Fibroblast of the aortic adventitia (primary cell): ENCODE measurements around the gene DCP1B. TPM values are rescaled to one million over a fixed set of nuclear protein-coding genes. Genes with fewer than 3 reads are reported as not detected.

ENCODE experiments used
- DNase-seq: peaks from one replicate; pipeline ENCODE4 v3.0.0-alpha.2; 2010; ENCODE audit warnings: low read depth
- H3K4me3 ChIP-seq: 2 replicates; pipeline ENCODE4 v1.5.1; 2011; ENCODE audit warnings: low read depth, mild to moderate bottlenecking, control low read depth, low read length, moderate library complexity
- total RNA-seq: library from RNA; depleted of rRNA; stranded (reverse); fragments of >200 nt; gene quantifications from 2 replicates; pipeline ENCODE4 v1.2.3, GENCODE V29; 2012; ENCODE audit warnings: low replicate concordance
- TF ChIP-seq, protein P1 (sequence below): IDR thresholded peaks from 2 replicates; pipeline ENCODE4 v1.5.1; 2011; ENCODE audit warnings: mild to moderate bottlenecking, low read length, control low read depth, inconsistent platforms; ENCODE audit not compliant: insufficient read depth

DCP1B gene
- total RNA-seq, 1 donor: 23.5 TPM

DNA sequence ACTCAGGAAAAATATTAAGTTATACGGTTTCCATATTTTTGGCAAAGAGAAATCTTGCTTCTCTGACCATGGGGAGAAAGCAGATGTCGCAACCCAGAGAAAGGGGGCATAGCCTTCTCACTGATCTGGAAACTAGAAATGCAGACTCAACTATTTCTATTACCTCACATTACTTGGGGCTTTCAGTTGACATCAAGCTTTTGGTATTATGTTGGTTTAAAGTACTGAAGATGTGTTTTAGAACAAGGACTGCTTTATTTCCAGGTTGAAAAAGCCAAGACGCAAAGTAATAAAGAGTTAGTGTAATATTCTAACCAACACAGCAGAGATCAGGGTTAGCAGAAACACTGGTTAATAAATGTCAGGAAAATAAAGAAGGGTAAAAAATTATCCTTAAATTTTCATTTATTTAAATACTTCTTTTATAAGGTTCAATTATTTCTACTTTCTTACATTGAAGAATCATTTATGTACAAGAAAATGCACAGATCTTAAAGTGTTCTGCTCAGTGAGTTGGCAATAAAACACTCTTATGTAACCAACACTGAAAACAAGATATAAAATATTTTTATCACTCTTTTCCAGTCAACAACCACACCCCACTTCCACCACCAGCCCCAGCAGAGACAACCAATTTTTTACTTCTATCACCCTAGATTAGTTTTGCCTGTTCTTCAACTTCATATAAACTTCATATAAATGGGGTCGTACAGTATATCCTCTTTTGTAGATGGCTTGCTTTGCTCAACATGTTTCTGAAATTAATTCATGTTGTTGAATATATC, 26.0 kb downstream of the DCP1B start:
- no peak overlapping the region for H3K4me3 ChIP-seq
- peak; percentile 53 for DNase-seq
- TF ChIP-seq, protein P1, sequence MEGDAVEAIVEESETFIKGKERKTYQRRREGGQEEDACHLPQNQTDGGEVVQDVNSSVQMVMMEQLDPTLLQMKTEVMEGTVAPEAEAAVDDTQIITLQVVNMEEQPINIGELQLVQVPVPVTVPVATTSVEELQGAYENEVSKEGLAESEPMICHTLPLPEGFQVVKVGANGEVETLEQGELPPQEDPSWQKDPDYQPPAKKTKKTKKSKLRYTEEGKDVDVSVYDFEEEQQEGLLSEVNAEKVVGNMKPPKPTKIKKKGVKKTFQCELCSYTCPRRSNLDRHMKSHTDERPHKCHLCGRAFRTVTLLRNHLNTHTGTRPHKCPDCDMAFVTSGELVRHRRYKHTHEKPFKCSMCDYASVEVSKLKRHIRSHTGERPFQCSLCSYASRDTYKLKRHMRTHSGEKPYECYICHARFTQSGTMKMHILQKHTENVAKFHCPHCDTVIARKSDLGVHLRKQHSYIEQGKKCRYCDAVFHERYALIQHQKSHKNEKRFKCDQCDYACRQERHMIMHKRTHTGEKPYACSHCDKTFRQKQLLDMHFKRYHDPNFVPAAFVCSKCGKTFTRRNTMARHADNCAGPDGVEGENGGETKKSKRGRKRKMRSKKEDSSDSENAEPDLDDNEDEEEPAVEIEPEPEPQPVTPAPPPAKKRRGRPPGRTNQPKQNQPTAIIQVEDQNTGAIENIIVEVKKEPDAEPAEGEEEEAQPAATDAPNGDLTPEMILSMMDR: no peak

DNA sequence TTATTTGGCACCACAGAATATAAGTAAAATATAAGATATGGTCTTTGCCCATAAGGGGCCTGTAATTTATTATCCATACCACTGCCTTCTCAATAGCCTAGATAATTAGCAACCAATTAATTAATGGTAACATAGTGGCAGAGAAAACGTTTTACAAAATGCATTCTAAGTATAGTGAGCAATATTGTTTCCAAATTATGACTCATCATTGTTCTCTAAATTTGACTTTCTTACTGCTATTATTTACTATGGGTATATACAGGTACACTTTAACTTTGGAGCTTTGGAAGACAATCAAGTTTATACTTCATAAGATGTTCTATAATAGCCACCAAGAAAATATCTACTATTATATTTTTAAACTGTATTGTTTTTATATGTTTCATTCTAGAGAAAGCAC, 26.7 kb downstream of the DCP1B start:
- TF ChIP-seq, protein P1: no peak
- H3K4me3 ChIP-seq: no peak overlapping the region
- DNase-seq: no peak

DNA sequence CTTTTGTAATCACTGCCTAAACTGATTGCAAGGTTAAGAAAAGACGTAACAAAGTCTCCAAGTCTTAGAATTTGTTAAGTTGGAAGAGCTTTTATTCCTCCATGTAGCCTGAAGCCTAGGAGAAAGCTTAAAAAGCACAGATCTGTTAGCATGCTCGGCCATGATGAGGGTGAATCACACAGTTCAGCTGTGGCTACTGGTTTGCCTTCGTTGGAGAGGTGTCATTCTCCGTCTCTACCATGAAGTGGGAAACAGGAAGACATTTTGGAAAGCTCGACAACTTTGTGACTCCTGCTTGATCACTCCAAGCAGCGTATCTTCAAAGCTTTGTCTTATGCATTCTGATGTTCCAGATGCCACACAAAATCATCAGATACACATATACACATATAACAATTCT, 27.1 kb downstream of the DCP1B start:
- DNase-seq: no peak
- H3K4me3 ChIP-seq: no peak overlapping the region
- TF ChIP-seq, protein P1: no peak

DNA sequence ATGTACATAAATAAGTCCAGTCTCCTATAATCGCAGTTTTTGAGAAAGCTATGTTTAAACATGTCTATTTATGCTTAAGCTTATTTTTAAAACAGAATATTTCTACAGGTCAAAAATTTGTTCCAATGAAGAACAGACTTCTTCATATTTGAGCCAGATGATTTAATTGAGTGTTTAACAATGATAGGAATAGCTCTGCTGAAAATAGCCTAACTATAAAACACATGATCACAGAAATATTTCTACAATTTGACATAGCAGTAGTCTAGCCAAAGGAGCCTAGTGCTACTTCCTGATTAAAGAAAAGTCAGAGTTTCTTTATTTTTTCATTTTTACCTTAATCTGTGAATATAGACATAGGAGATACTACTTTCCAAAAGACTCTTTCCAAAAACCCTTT, 29.4 kb downstream of the DCP1B start:
- no peak overlapping the region for H3K4me3 ChIP-seq
- peak; percentile 23 for DNase-seq
- TF ChIP-seq, protein P1: no peak

DNA sequence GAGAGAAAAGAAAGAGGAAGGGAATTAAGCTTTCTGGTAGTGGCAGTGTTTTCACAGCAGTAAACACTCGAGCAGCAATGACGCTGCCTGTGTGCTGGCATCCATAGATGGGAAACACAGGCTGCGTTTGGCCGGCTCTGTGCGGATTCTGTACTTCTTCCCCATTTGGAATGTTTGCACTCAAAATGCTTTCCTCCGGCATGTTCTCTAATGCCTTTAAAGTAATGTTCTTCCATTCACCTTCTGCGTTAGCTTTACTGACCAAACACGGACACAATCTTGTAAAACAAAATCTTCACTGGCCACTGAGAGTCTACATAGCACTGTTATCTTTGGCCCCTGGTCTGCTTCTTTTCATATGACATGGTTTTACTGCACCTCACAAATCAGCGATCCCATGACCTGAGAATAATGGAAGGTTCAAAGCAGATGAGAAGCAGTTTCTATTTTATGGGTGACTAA, 31.4 kb downstream of the DCP1B start:
- peak; percentile 70 for DNase-seq
- TF ChIP-seq, protein P1: no peak
- peak overlapping the region; percentile 43 for H3K4me3 ChIP-seq

DNA sequence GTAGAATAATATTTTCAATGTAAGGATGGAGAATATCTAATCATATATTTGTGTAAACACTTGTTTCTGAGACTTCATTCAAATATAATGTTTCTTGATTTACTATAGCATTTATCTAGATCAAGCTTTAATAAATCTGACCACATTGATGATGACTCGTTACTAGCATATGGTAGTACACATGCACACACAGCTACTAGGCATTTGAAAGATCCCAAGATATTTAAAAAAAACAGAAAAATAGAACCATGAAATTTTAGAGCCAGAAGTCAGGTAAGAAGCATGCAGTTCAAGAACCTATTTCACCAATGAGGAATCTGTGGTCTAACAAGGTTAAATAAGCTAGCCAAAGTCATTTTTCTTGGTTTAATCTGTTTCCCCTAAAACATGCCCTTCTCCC, 32.0 kb downstream of the DCP1B start:
- no peak overlapping the region for H3K4me3 ChIP-seq
- TF ChIP-seq, protein P1: no peak
- DNase-seq: peak; percentile 57
